K562 (cell line): ENCODE data around the gene OARD1. TPM values are rescaled to one million over a fixed set of nuclear protein-coding genes. Genes with fewer than 3 reads are reported as not detected.

Experiments used
- DEAF1 ChIP-seq: fragments of 450-650 bp; formaldehyde crosslinking; IDR thresholded peaks from 2 replicates; pipeline ENCODE4 v1.4.0; 2020; ENCODE audit warnings: mild to moderate bottlenecking, moderate library complexity
- LEF1 ChIP-seq: fragments of 450-650 bp; IDR thresholded peaks from 2 replicates; pipeline ENCODE4 v1.6.1; 2016; ENCODE audit warnings: mild to moderate bottlenecking
- MNT ChIP-seq, 2 experiments: fragments of 450-650 bp; conservative IDR thresholded peaks; 2 replicates each; pipeline ENCODE4 v1.6.1; 2017; ENCODE audit warnings: mild to moderate bottlenecking in 2 of 2, moderate library complexity in 2 of 2
- MTA2 ChIP-seq: fragments of 450-650 bp; IDR thresholded peaks from 2 replicates; pipeline ENCODE4 v1.6.1; 2016; ENCODE audit warnings: low read depth
- SMARCE1 ChIP-seq: fragments of 450-650 bp; IDR thresholded peaks from 2 replicates; pipeline ENCODE4 v1.7.1; 2016; ENCODE audit warnings: mild to moderate bottlenecking
- SMC3 ChIP-seq: conservative IDR thresholded peaks from 2 replicates; pipeline ENCODE4 v1.6.1; 2011; ENCODE audit warnings: low read depth, low read length, improper control_type of control experiment; ENCODE audit not compliant: insufficient read depth
- SOX6 ChIP-seq: fragments of 450-650 bp; IDR thresholded peaks from 2 replicates; pipeline ENCODE4 v1.6.1; 2014; ENCODE audit warnings: mild to moderate bottlenecking
- TCF7 ChIP-seq: sonication (generic); IDR thresholded peaks from 2 replicates; pipeline ENCODE4 v1.6.1; 2016; ENCODE audit warnings: antibody characterized with exemption, borderline replicate concordance
- UBTF ChIP-seq, 2 experiments: IDR thresholded peaks; 2 replicates each; pipeline ENCODE4 v1.6.1; 2012; ENCODE audit warnings: improper control_type of control experiment in 2 of 2, low read depth in 2 of 2, low read length in 2 of 2, borderline replicate concordance in 1 of 2
- USF1 ChIP-seq: sonication (generic); formaldehyde crosslinking; IDR thresholded peaks from 2 replicates; pipeline ENCODE4 v1.9.0; 2022; ENCODE audit warnings: mild to moderate bottlenecking, missing genetic modification reagents
- polyA plus RNA-seq, 8 experiments: library from polyadenylated mRNA; depleted of rRNA in 4 of 8; stranded (reverse) in 5 of 8; unstranded in 3 of 8; fragments of >200 nt; fragmentation: Nextera tagmentation in 2 of 8; fragmentation: Illumina TruSeq in 1 of 8; extraction: Ambion mirVana in 2 of 8; extraction: Trizol in 1 of 8; gene quantifications; 2 replicates each; pipeline versions ENCODE4 v1.2.1 to v1.2.3, GENCODE V29; 2011 to 2014; ENCODE audit warnings: inconsistent platforms in 1 of 8, missing spikeins in 1 of 8
- total RNA-seq, 7 experiments: library from RNA; depleted of rRNA in 6 of 7; stranded (reverse); fragments of >200 nt in 6 of 7; fragmentation: Illumina TruSeq in 2 of 7; extraction: Trizol in 2 of 7; gene quantifications; 2 replicates each; pipeline versions ENCODE4 v1.2.1 to v1.2.3, GENCODE V29; 2011 to 2021; ENCODE audit warnings: low replicate concordance in 1 of 7
- TF ChIP-seq, protein P1 (sequence below): IDR thresholded peaks from 2 replicates; pipeline ENCODE4 v1.6.1; 2016; ENCODE audit warnings: missing genetic modification characterization, missing compliant biosample characterization
- TF ChIP-seq, protein P2 (sequence below): fragments of 450-650 bp; IDR thresholded peaks from 2 replicates; pipeline ENCODE4 v1.6.1; 2017; ENCODE audit warnings: antibody characterized with exemption

The OARD1 gene
- total and polyA plus RNA-seq, 9 of the 15 experiments (the other 6 are each of a cell fraction or from before 2014, with no cell fraction given): 43.4 to 88.3 (median 61.1) TPM

DNA sequence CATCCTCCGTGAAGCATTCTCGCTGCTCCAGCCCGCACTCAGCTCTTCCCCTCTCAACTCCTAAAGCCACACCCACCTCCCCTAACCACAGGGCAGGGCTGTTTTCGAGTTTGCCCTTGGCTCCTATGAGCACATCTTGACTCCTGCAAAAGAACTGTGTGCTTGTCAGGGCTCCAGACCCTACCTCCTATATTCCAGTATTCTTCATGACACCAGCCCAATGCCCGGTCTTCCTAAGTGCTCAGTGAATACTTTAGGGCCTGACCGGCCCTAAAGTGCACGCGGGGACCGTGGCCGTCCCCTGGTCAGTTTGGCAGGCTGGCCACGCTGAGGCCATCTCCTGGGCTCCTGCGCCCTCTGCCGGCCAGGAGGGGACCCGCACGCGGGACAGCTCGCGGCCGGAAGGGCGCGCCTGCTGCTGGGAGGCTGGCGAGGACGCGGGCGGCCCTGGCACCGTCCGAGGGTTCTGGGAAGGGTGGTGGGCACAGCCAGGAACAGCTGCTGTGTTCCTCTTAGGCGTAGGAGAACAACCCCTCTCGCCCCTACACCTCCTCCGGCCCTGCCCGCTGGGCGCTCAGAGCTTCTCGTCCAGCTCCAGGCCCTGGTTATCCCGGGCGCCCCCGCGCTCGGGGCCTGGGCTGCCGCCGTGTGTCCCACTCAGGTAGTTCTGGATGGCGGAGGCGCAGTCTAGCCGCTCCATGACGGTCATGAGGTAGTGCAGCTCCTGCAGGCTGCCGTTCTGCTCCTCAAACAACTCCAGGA is 44.2 kb downstream of the OARD1 start (continued):
- TF ChIP-seq MTA2 (0 out of 2 replicates have a peak, but pooled peaks have one; percentile 34), USF1 (CRISPR knock-in tag) (peak; percentile 40; the same call in 1 of the 2 replicates), MNT (conservative IDR thresholded peaks at IDR 0.05) (peak; percentile 55 to 59; a peak in 3 of 4 replicates), UBTF (IDR thresholded peaks at IDR 0.05; ENCODE audit: borderline replicate concordance in 1 of 2, low read depth in 2 of 2, low read length in 2 of 2) (peak in 1 of 2 experiments; percentile 30; a peak in 1 of 4 replicates), SMARCE1 (0 out of 2 replicates have a peak, but pooled peaks have one; percentile 27), SOX6 (peak; percentile 34; the same call in 1 of the 2 replicates), DEAF1 (CRISPR knock-in tag) (peak; percentile 74), SMC3 (peak; percentile 91), TCF7 (no peak), LEF1 (peak; percentile 33; the same call in 1 of the 2 replicates)
- TF ChIP-seq, protein P1, sequence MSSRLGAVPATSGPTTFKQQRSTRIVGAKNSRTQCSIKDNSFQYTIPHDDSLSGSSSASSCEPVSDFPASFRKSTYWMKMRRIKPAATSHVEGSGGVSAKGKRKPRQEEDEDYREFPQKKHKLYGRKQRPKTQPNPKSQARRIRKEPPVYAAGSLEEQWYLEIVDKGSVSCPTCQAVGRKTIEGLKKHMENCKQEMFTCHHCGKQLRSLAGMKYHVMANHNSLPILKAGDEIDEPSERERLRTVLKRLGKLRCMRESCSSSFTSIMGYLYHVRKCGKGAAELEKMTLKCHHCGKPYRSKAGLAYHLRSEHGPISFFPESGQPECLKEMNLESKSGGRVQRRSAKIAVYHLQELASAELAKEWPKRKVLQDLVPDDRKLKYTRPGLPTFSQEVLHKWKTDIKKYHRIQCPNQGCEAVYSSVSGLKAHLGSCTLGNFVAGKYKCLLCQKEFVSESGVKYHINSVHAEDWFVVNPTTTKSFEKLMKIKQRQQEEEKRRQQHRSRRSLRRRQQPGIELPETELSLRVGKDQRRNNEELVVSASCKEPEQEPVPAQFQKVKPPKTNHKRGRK: no peak
- TF ChIP-seq, protein P2, sequence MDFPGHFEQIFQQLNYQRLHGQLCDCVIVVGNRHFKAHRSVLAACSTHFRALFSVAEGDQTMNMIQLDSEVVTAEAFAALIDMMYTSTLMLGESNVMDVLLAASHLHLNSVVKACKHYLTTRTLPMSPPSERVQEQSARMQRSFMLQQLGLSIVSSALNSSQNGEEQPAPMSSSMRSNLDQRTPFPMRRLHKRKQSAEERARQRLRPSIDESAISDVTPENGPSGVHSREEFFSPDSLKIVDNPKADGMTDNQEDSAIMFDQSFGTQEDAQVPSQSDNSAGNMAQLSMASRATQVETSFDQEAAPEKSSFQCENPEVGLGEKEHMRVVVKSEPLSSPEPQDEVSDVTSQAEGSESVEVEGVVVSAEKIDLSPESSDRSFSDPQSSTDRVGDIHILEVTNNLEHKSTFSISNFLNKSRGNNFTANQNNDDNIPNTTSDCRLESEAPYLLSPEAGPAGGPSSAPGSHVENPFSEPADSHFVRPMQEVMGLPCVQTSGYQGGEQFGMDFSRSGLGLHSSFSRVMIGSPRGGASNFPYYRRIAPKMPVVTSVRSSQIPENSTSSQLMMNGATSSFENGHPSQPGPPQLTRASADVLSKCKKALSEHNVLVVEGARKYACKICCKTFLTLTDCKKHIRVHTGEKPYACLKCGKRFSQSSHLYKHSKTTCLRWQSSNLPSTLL: no peak
